ENCODE data around the gene HOXA9. TPM values are rescaled to one million over a fixed set of nuclear protein-coding genes. Genes with fewer than 3 reads are reported as not detected.

HOXA9 gene
- total RNA-seq, 1 experiment from 2014 or later: 91.0 TPM

GRCh38 chr7:27189295-27189996, 24.1 kb upstream of the HOXA9 start:
- intact Hi-C loops (cut with micrococcal nuclease): no loop called here
- H3K79me2 ChIP-seq (ENCODE audit: insufficient read depth, low read length): peaks cover 5% of the 10 kb centered on the region; the same call in 1 of the 2 replicates
- ATAC-seq: no peak
- H3K4me3 ChIP-seq (replicated peaks in 1 of 2; ENCODE audit: low read depth in 1 of 2, low read length in 2 of 2): no peak overlapping the region
- no peaks in the 10 kb centered on the region for H3K27me3 ChIP-seq (ENCODE audit: insufficient read depth, low read length)
- H3K9ac ChIP-seq (ENCODE audit: low read length): no peak overlapping the region
- TF ChIP-seq JUND (IDR thresholded peaks at IDR 0.05) (no peak), POLR2A (IDR thresholded peaks at IDR 0.05; ENCODE audit: borderline replicate concordance, extremely low read depth, insufficient read depth, insufficient read length) (no peak), EZH2phosphoT487 (IDR thresholded peaks at IDR 0.05; ENCODE audit: borderline replicate concordance) (no peak), FOSL1 (IDR thresholded peaks at IDR 0.05; ENCODE audit: low read depth) (no peak), ELF1 (IDR thresholded peaks at IDR 0.05; ENCODE audit: borderline replicate concordance, low read depth) (no peak), ZNF274 (IDR thresholded peaks at IDR 0.05; ENCODE audit: low read depth, low read length) (no peak), REST (IDR thresholded peaks at IDR 0.05; ENCODE audit: low read depth) (no peak), RAD21 (IDR thresholded peaks at IDR 0.05; ENCODE audit: low read depth) (no peak), SIN3A (IDR thresholded peaks at IDR 0.05; ENCODE audit: low read depth) (no peak), YY1 (IDR thresholded peaks at IDR 0.05; ENCODE audit: extremely low read depth, insufficient replicate concordance, low read depth, low read length) (no peak)
- H4K20me1 ChIP-seq (ENCODE audit: insufficient read depth): no peaks in the 10 kb centered on the region
- DNase-seq (ENCODE audit: low read depth, low spot score): no peak
- H2AFZ ChIP-seq (ENCODE audit: low read depth, low read length, poor library complexity, severe bottlenecking): no peak overlapping the region
- ChIA-PET CTCF (interaction anchor here (1.5 to 2.2 kb wide), 2 partner anchors 10 kb away, joined by 3 to 9 read pairs; partner anchors contain the start of gene HOXA13), RAD21 (ENCODE audit: low non-redundant PET in 1 of 2, low total read pairs in 2 of 2, uncharacterized antibody in 2 of 2, unreplicated experiment in 2 of 2) (no interaction called here), POLR2A (no interaction called here)
- H3K4me2 ChIP-seq (ENCODE audit: low read length): no peak overlapping the region
- peaks cover 4 to 10% of the 10 kb centered on the region in 2 experiments; a peak in 2 of 4 replicates for H3K4me1 ChIP-seq (ENCODE audit: control insufficient read depth in 1 of 2, insufficient read depth in 2 of 2, low read length in 2 of 2)
- H3K9me3 ChIP-seq (ENCODE audit: control insufficient read depth in 1 of 2, insufficient read depth in 1 of 2, low read depth in 1 of 2, low read length in 2 of 2): no peaks in the 10 kb centered on the region
- no peak overlapping the region for H3K27ac ChIP-seq (ENCODE audit: low read depth, low read length)
- no TSS peak for BruUV-seq (replicated peaks)
- H3K9me2 ChIP-seq (ENCODE audit: insufficient read depth): no peaks in the 10 kb centered on the region
- no peaks in the 10 kb centered on the region for H3K36me3 ChIP-seq (ENCODE audit: control insufficient read depth in 1 of 2, insufficient read depth in 2 of 2, low read length in 2 of 2)
